ENCODE measurements around the gene KLHL6. TPM values are rescaled to one million over a fixed set of nuclear protein-coding genes. Genes with fewer than 3 reads are reported as not detected.
"Not testable (repeated sequence)": the region's sequence is repeated elsewhere in the genome, so short reads cannot be mapped to it uniquely, and the experiment has no call there.

Gene KLHL6
- total and polyA plus RNA-seq, 7 donors, result under 0.01 to 10.3 (median 1.1) TPM

DNA sequence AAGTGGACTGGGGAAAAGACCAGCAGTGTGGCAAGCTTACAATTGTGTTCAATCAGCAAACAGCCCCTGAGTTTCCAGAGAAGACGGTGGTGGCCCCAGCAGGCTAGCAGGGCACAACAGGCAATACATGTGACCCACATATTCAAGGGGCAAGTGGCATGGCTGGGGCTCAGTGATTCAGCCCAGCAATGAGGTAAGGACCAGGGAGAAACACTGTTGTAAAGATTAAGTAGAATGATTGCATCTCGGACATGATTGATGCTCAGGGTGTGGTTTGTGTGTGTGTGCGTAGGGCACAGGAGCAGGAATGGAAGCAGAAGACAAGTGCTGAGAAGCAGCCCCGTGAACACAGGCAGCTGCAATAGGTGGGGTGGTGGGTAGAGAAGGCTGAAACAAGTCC is 37.9 kb downstream of the KLHL6 start:
- intact Hi-C loops (cut with DNase I), result no loop called here

DNA sequence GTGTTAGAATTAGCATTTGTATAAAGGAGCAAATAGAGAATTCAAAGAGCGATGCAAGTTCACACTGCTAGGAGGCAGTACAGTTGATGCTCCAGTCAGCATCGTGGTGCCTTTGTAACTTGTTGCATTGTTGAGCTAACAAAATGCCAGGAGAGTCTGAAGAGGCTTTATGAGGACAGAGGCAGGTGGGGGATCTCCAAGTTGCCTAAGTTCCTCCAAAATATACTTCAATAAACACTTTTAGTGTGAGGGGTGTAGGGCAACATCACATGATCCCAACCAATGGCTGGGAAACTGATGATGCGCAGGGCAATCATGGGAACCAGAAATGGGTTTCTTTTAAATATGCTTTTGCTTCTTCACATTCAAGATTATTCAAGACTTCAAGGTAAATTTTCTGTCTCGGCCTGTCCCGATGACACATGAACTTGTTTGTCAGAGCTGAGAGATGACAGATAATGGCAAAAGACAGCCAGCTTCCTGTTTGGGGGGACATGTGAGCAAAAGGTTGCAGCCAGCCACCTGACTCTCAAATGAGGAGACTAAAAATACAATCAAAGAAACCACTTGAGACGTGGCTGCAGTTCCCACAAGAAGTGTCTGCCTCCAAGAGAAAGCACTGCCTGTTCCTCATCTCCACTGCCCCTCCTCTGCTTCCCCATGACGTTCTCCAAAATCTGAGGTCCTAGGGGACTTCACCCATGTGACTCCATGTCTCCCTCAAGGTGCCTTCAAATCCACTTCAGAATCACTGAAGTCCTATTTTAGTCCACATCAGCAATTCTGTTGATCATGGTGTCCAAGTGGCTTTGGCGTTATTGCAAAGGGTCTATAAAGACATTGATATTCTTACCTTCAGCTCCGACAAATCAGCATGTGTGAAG is 39.3 kb downstream of the KLHL6 start:
- 62 to 89% methylated on average over 9 of the region's 9 CpGs for WGBS, 2 donors
- no peaks in the 10 kb centered on the region for H3K27me3 ChIP-seq
- DNase-seq, result no peak
- H3K4me1 ChIP-seq, result no peaks in the 10 kb centered on the region
- no peaks in the 10 kb centered on the region for H3K36me3 ChIP-seq
- no peak overlapping the region for H3K27ac ChIP-seq
- intact Hi-C loops (cut with DNase I), result no loop called here
- no peaks in the 10 kb centered on the region for H3K9me3 ChIP-seq
- TF ChIP-seq EP300 (IDR thresholded peaks at IDR 0.05) (no peak), POLR2A (IDR thresholded peaks at IDR 0.05) (no peak), POLR2AphosphoS5 (IDR thresholded peaks at IDR 0.05) (no peak)
- TF ChIP-seq, protein P1, sequence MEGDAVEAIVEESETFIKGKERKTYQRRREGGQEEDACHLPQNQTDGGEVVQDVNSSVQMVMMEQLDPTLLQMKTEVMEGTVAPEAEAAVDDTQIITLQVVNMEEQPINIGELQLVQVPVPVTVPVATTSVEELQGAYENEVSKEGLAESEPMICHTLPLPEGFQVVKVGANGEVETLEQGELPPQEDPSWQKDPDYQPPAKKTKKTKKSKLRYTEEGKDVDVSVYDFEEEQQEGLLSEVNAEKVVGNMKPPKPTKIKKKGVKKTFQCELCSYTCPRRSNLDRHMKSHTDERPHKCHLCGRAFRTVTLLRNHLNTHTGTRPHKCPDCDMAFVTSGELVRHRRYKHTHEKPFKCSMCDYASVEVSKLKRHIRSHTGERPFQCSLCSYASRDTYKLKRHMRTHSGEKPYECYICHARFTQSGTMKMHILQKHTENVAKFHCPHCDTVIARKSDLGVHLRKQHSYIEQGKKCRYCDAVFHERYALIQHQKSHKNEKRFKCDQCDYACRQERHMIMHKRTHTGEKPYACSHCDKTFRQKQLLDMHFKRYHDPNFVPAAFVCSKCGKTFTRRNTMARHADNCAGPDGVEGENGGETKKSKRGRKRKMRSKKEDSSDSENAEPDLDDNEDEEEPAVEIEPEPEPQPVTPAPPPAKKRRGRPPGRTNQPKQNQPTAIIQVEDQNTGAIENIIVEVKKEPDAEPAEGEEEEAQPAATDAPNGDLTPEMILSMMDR (IDR thresholded peaks at IDR 0.05), result no peak
- H3K4me3 ChIP-seq, result no peak overlapping the region

More for the DNA sequence above, 37.9 kb downstream of the KLHL6 start:
- no peak for DNase-seq
- Histone ChIP-seq H3K9me3 (no peaks in the 10 kb centered on the region), H3K27me3 (no peaks in the 10 kb centered on the region), H3K27ac (no peak overlapping the region), H3K4me1 (no peaks in the 10 kb centered on the region), H3K4me3 (no peak overlapping the region), H3K36me3 (no peaks in the 10 kb centered on the region)
- TF ChIP-seq POLR2A (IDR thresholded peaks at IDR 0.05) (no peak), POLR2AphosphoS5 (IDR thresholded peaks at IDR 0.05) (no peak), EP300 (IDR thresholded peaks at IDR 0.05) (no peak)
- TF ChIP-seq, protein P1 (IDR thresholded peaks at IDR 0.05), result no peak
- 63 to 70% methylated on average over 4 of the region's 4 CpGs for WGBS, 2 donors

DNA sequence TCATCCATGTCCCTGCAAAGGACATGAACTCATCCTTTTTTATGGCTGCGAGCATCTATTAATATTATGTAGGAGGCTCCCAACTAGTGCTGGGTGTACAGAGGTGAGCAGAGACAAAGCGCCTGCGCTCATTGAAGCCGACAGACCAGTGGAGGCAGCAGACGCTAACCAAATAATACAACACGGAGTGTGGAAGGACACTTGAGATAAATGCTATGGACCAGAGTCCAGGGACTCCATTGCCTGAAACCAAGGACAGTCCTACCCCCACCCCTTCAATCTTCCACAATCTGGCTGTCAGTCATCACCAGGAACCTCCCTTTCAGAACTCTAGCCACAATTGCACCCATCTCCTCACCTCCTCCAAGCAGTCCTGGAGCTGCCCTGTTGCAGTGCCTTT is 41.5 kb downstream of the KLHL6 start:
- no peaks in the 10 kb centered on the region for H3K9me3 ChIP-seq
- H3K36me3 ChIP-seq, result no peaks in the 10 kb centered on the region
- TF ChIP-seq EP300 (IDR thresholded peaks at IDR 0.05), result no peak
- no peak for TF ChIP-seq POLR2AphosphoS5 (IDR thresholded peaks at IDR 0.05)
- TF ChIP-seq, protein P1 (IDR thresholded peaks at IDR 0.05), result no peak
- no peak for TF ChIP-seq POLR2A (IDR thresholded peaks at IDR 0.05)
- H3K27ac ChIP-seq, result no peak overlapping the region
- intact Hi-C loops (cut with DNase I), result no loop called here
- DNase-seq, result no peak
- no peak overlapping the region for H3K4me3 ChIP-seq
- H3K4me1 ChIP-seq, result no peaks in the 10 kb centered on the region
- WGBS, 2 donors, result 94 to 97% methylated on average over 6 of the region's 6 CpGs
- H3K27me3 ChIP-seq, result no peaks in the 10 kb centered on the region

DNA sequence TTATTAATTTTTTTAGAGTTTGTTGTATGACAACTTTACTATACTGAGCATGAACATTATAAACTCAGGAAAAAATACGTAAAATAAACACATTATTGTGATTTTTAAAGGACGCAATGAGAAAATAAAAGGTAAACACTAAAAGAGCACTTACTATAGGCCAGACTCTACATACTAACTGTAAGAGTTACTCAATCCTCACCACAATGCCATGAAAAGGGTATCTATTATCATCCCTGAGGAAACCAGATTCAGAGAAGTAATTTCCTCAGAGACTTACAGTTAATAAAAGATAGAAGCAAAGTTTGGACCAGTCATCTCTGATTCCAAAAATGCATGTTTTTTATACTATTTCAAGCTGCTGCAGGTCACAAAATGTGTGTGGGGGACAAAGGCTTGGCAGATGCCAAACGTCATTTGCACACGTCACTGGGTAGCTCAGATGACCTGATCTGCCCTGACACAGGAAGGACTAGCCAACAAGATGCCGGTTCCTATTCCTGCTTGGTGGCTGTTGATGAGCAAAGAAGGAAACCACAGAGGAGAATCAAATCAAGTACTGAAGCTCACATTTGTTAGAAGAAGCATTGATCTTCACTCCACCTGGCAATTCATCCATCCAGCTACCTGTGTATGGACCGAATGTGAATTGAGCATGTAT is 42.3 kb downstream of the KLHL6 start:
- 69 to 86% methylated on average over 6 of the region's 6 CpGs for WGBS, 2 donors
- intact Hi-C loops (cut with DNase I), result no loop called here

DNA sequence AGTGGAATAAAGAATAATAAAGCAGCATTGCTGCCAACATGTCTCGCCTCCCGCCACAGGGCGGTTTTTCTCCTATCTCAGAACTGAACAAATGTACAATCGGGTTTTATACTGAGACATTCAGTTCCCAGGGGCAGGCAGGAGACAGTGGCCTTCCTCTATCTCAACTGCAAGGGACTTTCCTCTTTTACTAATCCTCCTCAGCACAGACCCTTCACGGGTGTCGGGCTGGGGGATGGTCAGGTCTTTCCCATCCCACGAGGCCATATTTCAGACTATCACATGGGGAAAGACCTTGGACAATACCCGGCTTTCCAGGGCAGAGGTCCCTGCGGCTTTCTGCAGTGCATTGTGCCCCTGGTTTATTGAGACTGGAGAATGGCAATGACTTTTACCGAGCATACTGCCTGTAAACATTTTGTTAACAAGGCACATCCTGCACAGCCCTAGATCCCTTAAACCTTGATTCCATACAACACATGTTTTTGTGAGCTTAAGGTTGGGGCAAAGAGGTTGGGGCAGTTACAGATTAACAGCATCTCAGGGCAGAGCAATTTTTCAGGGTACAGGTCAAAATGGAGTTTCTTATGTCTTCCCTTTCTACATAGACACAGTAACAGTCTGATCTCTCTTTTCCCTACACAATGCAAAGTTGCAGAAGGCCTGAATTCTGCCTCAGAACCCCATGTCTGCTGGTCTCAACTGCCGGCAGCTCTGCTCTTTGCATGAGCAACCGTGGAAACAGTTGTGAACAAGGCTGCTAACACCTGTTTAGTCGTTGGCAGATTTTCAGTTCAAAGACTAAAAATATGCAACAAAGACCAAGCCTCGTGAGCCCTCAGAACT is 44.0 kb downstream of the KLHL6 start:
- H3K9me3 ChIP-seq; intact Hi-C loops (cut with DNase I); H3K4me1 ChIP-seq; DNase-seq; H3K27me3 ChIP-seq; H3K36me3 ChIP-seq; H3K4me3 ChIP-seq; H3K27ac ChIP-seq: not testable (repeated sequence)
- 33 to 52% methylated on average over 14 of the region's 14 CpGs for WGBS, 2 donors

More for the DNA sequence above, 42.3 kb downstream of the KLHL6 start:
- H3K4me1 ChIP-seq, result no peaks in the 10 kb centered on the region
- no peaks in the 10 kb centered on the region for H3K27me3 ChIP-seq
- no peak for DNase-seq
- no peak overlapping the region for H3K27ac ChIP-seq
- no peaks in the 10 kb centered on the region for H3K9me3 ChIP-seq
- no peak overlapping the region for H3K4me3 ChIP-seq
- no peak for TF ChIP-seq POLR2AphosphoS5 (IDR thresholded peaks at IDR 0.05)
- TF ChIP-seq, protein P1 (IDR thresholded peaks at IDR 0.05), result no peak
- no peak for TF ChIP-seq POLR2A (IDR thresholded peaks at IDR 0.05)
- TF ChIP-seq EP300 (IDR thresholded peaks at IDR 0.05), result no peak
- H3K36me3 ChIP-seq, result no peaks in the 10 kb centered on the region

Data from sigmoid colon (tissue), 7 donors.